Raji (cell line): Measurements from ENCODE around the gene NKX1-2.

Experiments used
- POLR2A ChIP-seq: IDR thresholded peaks from 2 replicates; pipeline ENCODE4 v1.6.1; 2011; ENCODE audit warnings: low read depth, low read length, control low read depth; ENCODE audit not compliant: insufficient read depth

Gene NKX1-2

DNA sequence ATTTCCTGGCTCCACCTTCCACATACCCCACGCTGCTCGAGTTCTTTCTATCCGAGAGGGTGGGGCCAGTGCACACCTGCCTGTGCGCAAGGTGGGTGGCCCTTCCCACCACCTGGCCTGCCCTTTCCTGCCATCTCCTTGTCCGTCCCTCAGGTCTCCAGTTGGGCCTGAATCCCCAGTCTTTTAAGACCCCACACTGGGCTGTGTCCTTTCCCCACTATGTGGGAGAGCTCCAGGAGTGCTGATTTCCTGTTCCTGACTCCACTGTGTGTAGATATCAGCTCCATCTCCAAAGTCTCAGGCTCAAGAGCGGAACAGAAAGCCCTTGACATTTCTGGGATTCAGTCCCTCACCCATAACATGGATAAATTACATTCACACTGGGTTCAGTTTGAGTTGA is 31.9 kb upstream of the NKX1-2 start:
- TF ChIP-seq POLR2A: no peak

DNA sequence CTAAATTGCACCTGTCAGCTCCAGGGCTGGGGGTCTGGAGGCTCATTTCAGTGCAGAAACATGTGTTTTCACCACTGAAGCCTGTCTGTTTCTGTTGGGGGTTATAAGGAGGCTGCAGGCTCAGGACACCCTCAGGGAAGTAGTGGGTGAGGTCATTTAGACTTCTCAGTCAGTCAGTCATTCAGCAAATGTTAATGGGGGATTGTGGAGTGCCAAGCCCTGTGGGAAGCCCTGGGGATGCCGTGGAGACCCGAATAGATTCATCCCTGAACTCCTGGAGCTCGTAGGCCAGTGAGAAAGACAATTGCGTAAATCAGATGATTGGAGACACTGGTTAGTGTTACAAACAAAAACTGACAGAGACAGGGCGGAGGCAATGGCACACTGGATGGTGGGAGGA is 31.0 kb upstream of the NKX1-2 start:
- TF ChIP-seq POLR2A: no peak

DNA sequence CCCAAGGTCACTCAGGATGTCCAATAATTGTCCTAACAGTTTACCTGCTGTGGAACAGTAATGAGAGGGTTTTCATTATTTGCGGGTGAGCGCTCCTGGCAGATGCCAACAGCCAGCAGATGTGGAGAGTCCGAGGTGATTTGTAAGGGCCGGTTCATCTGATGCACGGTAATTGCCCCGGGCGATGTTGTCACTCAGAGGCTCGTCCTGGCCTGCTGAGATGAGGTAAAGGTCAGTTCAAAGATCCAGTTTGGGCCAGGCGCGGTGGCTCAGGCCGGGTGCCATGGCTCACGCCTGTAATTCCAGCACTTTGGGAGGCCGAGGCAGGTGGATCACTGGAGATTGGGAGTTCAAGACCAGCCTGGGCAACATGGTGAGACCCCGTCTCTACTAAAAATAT is 28.7 kb upstream of the NKX1-2 start:
- no peak for TF ChIP-seq POLR2A

DNA sequence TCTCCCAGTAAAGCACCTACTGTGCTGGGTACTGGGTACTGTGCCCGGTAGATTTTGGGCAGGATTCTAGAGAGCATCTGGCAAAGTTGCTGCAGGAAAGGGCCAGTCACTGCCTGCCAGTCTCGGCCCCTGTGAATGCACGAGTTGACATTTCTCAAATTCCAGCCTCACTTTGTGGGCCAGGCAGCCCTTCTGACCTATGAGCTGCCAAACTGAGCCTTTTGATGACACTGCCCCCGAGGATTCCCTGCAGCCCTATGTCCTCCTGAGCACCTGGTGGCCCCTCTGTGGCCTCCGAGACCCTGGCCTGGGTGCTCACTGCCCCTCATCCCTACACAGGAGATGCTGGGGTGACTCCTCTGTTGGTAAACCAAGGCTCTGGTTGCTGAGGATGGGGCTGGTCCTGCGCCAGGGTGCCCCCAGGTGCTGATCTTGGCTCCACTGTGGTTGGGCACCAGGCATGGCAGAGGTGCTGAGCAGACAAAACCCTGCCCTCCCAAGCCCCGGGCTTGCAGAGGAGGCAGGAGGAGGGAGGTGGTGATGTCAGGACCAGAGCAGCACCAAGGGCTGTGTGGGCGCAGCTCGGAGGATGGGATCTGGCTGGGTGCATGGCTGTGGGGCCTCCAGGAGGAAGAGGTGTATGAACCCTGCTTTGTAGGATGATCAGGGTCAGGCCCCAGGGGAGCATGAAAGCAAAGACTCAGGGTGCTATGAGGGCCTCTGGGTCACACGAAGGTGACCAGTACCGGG is 28.0 kb upstream of the NKX1-2 start:
- no peak for TF ChIP-seq POLR2A

DNA sequence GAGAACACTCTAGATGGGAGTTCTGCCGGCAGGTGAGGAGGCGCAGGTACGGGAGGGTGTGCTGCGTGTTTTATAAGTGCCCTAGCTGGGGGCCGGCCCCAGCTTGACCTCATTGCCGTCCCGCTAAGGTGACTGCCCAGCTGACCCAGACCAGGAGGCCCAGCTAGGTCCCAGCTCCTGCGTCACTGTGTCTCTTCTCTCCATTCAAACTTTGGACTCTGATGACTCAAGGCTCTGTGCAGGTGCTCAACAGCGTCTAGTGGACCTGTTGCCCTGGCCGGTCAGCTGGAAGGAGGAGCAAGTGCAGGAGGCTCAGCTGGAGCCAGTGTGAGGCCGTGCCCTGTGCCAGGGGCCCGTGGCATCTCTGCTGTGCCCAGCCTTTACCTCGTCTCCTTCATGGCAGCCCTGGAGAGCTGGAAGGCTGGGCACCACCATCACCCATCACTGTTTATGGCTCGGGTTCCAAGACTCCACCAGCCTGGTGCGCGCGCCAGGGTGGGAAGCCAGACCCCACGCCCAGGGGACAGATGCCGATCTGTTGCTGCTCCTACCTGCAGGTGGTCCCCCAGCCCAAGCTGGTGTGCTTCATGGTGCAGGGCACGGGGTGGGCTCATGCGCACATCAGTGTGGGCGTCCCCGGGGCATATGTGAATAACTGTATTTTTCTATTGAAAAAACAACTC is 26.3 kb upstream of the NKX1-2 start:
- no peak for TF ChIP-seq POLR2A

DNA sequence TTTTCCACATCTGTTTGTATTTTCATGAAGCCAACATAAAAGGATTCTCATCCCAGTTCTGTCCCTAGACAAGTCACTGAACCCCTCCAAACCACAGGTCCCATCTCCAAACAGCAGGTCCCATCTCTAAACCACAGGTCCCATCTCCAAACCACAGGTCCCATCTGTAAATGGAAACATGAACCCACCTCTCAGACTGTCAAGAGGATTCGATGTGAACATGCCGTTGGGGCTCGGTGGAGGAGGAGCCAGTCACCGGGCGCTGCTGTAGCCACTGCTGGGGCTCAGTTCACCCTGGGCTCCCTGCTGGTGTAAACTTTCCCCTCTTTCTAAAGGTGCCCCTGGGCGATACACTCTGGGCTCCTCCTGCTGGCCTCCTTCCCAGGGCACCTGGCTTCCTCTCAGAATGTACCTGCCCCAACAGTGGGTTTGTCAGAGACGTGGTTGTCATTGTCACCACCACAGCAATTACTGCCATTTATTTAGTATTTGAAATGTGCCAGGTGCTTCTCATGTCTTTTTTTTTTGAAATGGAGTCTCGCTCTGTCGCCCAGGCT is 24.8 kb upstream of the NKX1-2 start:
- no peak for TF ChIP-seq POLR2A

DNA sequence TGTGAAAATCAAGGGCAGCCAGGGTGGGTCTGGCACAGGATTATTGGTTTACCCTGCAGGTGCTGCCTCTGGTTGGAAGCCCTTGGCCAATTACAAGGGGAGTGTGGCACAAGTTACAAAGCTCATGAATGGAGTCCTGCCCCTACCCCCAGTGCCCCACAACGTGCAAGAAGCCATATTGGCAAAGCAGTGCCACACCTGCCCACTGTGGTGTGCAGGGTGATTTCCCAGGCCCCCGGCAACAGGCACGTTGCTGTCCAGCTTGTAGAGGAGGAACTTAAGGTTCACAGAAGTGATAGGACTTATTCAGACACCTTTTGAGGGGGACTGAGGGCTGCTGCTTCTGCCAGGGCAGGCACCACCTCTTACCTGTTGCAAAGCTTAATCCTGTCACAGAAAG is 23.2 kb upstream of the NKX1-2 start:
- no peak for TF ChIP-seq POLR2A

DNA sequence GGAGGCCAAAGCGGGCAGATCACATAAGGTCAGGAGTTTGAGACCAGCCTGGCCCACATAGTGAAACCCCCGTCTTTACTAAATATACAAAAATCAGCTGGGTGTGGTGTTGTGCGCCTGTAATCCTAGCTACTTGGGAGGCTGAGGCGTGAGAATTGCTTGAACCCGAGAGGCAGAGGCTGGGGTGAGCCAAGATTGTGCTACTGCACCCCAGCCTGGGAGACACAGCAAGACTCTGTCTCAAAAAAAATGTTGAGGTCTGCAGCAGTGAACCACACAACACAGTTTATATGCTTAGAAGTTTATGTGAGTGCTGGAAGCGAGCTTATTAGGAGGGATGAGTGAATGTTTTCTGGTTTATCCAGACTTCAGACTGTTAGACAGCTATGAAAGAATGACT is 22.2 kb upstream of the NKX1-2 start:
- TF ChIP-seq POLR2A: no peak

DNA sequence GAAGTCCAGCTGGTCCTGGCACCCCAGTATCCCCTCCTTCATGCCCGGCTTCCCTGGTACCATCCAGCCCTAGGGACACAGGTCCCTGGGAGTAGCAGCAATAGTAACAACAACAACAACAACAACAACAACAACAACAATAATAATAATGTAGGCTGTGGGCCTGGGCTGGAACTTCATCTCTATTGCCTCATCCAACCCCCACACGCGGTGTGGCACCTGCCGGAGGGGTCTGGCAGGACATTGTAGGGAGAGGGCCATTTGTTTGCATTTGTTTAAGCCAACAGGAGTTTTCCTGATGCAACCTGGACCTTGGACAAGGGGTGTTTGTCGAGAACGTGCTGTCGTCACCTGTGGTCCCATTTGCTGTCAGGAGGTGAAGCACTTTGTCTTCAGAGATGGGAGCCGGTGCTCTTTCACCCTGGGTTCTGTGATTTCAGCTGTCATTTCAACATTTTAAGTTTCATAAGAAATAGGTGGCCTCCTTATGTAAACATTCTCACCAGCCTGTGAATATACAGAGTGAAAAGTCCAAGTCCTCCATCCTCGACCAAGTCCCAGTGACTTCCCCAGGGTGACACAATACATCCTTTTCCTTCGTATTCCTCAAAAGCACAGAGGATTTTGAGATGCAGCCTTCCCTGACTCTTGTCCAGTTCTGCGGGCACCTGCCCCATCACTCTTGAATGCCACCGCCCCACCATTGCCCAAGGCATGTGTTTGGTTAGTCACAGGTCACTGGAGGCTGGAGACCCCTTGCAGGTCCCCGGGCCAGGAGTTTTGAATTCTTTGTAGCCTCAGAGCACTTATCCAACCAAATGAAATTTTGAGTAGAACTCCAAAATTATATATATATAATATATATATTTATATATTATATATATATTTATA is 21.0 kb upstream of the NKX1-2 start:
- no peak for TF ChIP-seq POLR2A

DNA sequence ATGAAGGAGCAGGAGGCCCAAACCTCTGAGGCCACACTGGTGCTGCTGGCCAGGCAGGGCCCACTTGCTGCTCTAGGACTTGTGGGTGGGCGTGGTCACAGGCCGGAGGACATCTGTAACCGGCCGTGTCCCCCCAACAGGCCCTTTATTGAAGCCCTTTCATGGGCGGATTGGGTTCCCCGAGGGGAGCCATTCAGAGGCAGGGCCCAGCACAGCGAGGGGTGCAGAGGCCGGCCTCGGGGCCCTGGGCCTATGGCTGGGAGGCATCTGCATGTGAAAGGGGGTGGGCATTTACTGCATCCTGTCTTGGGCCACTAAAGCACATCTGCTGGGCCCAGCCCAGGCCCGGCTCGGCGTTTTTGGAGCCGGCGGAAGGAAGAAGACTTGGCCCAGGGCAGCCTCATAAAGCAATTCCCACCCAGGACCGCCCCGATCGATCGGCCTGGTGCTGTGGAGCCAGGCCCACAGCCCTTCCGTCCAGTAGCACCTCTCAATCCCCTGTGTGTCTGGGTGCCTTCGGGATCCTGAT is 20.2 kb upstream of the NKX1-2 start:
- TF ChIP-seq POLR2A: no peak

DNA sequence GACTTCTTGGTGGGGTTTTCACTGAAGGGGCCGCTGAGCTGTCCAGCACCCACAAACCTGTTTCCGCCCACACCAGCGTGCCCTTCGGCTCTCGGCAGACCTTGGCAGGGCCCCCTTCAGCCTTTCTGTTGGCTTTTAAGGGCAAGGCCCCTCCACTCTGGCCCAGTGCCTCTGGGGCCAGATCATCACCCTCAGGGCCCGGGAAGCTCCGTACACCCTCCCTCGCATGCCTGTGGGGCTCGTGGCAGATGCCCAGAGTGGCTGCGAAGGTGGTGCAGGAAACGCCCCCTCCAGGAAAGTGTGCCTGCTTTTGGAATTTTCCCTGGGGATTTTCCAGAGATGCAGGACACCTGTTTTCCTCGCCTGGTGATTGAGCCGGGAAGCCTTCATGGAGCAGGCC is 18.8 kb upstream of the NKX1-2 start:
- TF ChIP-seq POLR2A: no peak

DNA sequence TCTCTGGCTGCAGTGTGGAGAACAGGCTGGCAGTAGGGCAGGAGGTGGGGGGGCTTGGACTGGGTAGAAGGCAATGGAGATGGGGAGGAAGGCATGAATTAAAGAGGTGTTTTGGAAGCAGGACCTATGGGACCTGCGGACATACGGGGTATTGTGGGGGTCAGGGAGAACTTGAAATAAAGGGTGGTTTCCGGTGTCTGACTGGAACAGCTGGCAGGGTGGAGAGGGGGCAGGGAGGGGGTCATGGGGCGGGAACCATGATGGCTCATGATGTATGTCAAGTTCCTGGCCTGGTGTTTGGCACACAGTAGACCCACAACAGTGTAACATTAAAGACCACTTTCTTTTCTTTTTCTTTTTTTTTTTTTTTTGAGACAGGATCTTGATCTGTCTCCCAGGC is 17.3 kb upstream of the NKX1-2 start:
- no peak for TF ChIP-seq POLR2A

DNA sequence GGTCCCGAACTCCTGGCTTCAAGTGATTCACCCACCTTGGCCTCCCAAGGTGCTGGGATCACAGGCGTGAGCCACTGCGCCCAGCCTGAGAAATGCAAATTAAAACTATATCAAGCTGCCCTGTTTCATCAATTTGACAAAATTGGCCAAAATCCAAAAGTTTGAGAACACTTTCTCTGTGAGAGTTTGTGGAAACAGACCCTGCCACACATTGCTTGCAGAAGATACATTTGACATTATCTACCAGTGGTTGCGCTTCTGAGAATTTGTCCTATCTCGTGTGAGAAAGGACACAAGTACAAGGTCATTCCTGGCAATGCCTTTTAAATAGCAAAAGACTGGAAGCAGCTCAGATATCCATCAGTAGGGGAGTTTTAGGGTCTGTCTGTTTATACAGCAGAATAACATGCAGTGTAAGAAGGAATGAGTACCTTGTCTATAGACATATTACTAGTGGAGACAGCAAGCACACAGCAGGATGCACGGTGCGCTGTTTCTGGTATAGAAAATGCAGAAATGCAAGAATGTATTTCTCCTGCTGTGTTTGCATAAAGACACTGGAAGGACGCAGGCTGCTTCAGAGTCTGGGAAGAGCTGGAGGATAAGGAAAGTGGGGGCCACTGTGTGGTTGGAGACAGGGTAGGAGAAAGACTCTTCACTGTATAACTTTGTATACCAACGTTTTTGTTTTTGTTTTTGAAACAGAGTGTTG is 16.1 kb upstream of the NKX1-2 start:
- TF ChIP-seq POLR2A: 0 out of 2 replicates have a peak, but pooled peaks have one; percentile 6

DNA sequence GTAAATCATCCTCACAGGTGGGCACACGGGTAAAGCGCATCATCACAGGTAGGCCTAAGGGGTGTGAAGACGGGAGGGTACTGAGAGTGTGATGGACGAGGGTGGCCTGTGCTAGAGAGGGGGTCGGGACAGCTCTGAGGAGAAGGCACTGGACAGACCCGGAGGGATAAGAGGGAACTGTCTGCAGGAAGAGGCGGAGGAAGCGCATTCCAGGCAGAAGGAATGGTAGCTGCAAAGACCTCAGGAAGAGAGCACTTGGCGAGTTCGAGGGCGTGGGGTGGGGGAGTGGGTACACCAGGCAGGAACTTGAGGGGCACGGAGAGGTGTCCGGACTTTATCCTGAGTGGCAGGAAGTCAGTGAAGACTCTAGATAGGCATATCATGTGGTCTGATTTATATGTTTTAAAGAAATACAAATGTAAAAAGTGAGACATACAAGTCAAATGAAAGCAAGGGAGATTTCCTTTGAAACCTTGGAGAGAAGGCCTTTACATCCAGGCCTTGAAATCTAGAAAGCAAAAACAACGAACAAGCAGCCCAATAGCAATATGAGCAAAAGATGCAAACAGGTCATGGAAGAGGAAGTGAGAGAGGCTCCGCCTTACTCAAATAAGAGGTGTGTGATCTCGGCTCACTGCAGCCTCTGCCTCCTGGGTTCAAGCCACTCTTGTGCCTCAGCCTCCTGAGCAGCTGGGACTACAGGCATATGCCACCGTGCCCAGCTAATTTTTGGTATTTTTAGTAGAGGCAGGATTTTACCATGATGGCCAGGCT is 15.4 kb upstream of the NKX1-2 start:
- 0 out of 2 replicates have a peak, but pooled peaks have one; percentile 24 for TF ChIP-seq POLR2A
